Measurements from ENCODE around the gene HIP1. TPM values are rescaled to one million over a fixed set of nuclear protein-coding genes. Genes with fewer than 3 reads are reported as not detected.

HIP1 gene
- polyA plus RNA-seq, 3 donors: 4.3 to 14.8 (median 5.3) TPM

DNA sequence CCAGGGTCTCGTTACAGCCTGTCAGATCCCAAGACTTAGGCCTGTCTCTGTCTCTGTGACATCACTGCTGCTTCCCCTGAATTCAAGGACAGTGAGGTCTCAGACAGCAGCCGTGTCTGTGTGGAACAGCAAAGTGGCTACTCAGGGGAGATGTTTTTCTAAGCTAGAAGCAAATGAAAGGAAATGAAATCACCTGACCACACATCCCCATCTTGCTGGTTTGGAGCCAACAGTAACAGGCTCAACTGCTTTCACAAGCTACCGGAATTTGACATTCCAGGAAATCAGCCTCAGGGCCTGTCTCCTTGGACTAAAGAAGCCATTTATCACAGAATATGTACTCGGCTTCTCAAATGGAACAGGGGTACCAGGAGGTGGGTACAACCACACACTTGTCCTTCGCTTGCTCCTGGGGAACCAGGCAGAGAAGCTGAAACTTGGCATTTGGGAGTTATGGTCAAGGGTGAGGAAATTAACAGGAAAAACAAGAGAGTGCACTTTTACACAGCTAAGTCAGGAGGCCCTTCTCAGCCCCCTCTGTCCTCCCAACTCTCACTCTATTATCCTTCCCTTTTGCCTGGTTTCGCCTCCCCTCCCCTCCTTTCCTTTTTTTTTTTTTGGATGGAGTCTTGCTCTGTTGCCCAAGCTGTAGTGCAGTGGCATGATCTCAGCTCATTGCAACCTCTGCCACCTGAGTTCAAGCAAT, 173.5 kb downstream of the HIP1 start:
- Mint-ChIP-seq H3K4me3 (peak overlapping the region in 1 of 2 donors; percentile 11), H3K27ac (peak overlapping the region; percentile 25 to 90 (median 82))

DNA sequence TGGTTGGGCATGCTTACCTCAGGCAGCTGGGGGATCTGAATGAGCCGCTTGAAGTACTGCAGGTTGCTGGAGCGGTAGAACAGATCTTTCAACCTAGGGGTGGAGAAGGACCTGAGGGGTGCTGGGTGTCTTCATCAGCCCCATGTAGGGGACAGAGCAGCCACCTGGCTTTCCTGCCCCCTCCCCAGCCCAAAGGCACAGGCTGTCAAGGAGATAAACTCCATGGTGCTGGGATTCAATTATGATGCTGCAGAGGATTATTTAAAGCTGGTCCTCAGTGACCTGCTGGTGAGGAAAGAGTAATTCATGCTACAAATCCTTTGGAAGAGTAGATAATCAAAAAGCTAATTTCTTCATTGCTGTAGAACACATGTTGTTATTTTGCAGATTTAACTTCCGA, 175.6 kb downstream of the HIP1 start:
- Mint-ChIP-seq H3K36me3 (peaks cover 61 to 88% of the 10 kb centered on the region in 2 donors), H3K27me3 (ENCODE audit: low read depth in 3 of 3) (peaks cover 0 to 2% (median 1%) of the 10 kb centered on the region in 3 donors), H3K4me3 (no peak overlapping the region), H3K4me1 (peaks cover 15% of the 10 kb centered on the region), H3K9me3 (no peaks in the 10 kb centered on the region), H3K27ac (peak overlapping the region in 2 of 7 donors; percentile 15 to 75)
- TF ChIP-seq, protein P1, sequence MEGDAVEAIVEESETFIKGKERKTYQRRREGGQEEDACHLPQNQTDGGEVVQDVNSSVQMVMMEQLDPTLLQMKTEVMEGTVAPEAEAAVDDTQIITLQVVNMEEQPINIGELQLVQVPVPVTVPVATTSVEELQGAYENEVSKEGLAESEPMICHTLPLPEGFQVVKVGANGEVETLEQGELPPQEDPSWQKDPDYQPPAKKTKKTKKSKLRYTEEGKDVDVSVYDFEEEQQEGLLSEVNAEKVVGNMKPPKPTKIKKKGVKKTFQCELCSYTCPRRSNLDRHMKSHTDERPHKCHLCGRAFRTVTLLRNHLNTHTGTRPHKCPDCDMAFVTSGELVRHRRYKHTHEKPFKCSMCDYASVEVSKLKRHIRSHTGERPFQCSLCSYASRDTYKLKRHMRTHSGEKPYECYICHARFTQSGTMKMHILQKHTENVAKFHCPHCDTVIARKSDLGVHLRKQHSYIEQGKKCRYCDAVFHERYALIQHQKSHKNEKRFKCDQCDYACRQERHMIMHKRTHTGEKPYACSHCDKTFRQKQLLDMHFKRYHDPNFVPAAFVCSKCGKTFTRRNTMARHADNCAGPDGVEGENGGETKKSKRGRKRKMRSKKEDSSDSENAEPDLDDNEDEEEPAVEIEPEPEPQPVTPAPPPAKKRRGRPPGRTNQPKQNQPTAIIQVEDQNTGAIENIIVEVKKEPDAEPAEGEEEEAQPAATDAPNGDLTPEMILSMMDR (IDR thresholded peaks at IDR 0.05): no peak
- H3K27me3 ChIP-seq (ENCODE audit: control insufficient read depth in 2 of 2, insufficient read depth in 2 of 2, low read length in 2 of 2): no peaks in the 10 kb centered on the region
- peaks cover 10 to 13% of the 10 kb centered on the region in 2 donors for H3K4me1 ChIP-seq (ENCODE audit: control insufficient read depth in 1 of 2, insufficient read depth in 2 of 2, low read length in 2 of 2)
- H2AFZ ChIP-seq (ENCODE audit: insufficient read depth, low read depth, low read length, poor library complexity, severe bottlenecking): no peak overlapping the region
- peak overlapping the region in 1 of 2 donors; percentile 8 for H3K27ac ChIP-seq (ENCODE audit: low read depth in 1 of 2, low read length in 2 of 2)
- H3K79me2 ChIP-seq (ENCODE audit: insufficient read depth, low read length): no peaks in the 10 kb centered on the region
- no peaks in the 10 kb centered on the region for H4K20me1 ChIP-seq (ENCODE audit: insufficient read depth, low read length)
- intact Hi-C loops (cut with micrococcal nuclease): no loop called here
- H3K4me3 ChIP-seq (replicated peaks in 1 of 3; ENCODE audit: low read depth in 2 of 3, low read length in 3 of 3): no peak overlapping the region
- DNase-seq: no peak
- H3K9me3 ChIP-seq (replicated peaks in 1 of 2; ENCODE audit: control insufficient read depth in 1 of 2, insufficient read depth in 1 of 2, low read length in 2 of 2): no peaks in the 10 kb centered on the region
- peaks cover 40 to 80% of the 10 kb centered on the region in 2 donors for H3K36me3 ChIP-seq (replicated peaks in 1 of 2; ENCODE audit: control insufficient read depth in 1 of 2, insufficient read depth in 2 of 2, low read length in 2 of 2)
- no peak overlapping the region for H3K9ac ChIP-seq (ENCODE audit: insufficient read depth, low read length, poor library complexity, severe bottlenecking)
- no peak overlapping the region for H3K4me2 ChIP-seq (replicated peaks; ENCODE audit: extremely low read depth, low read length, poor library complexity, severe bottlenecking)
- no CpG with 5 or more reads among the region's 3 CpGs for WGBS (ENCODE audit: insufficient coverage)

More for the DNA sequence above, 173.5 kb downstream of the HIP1 start:
- no peaks in the 10 kb centered on the region for H3K9me3 Mint-ChIP-seq
- WGBS (ENCODE audit: insufficient coverage): 20% methylated on average over 4 of the region's 6 CpGs
- Histone ChIP-seq H3K79me2 (ENCODE audit: insufficient read depth, low read length) (no peaks in the 10 kb centered on the region), H3K4me1 (ENCODE audit: control insufficient read depth in 1 of 2, insufficient read depth in 2 of 2, low read length in 2 of 2) (peaks cover 25 to 30% of the 10 kb centered on the region in 2 donors), H3K27ac (ENCODE audit: low read depth in 1 of 2, low read length in 2 of 2) (peak overlapping the region in 1 of 2 donors; percentile 75), H3K9me3 (replicated peaks in 1 of 2; ENCODE audit: control insufficient read depth in 1 of 2, insufficient read depth in 1 of 2, low read length in 2 of 2) (no peaks in the 10 kb centered on the region), H4K20me1 (ENCODE audit: insufficient read depth, low read length) (no peaks in the 10 kb centered on the region), H3K27me3 (ENCODE audit: control insufficient read depth in 2 of 2, insufficient read depth in 2 of 2, low read length in 2 of 2) (no peaks in the 10 kb centered on the region), H3K4me2 (replicated peaks; ENCODE audit: extremely low read depth, low read length, poor library complexity, severe bottlenecking) (no peak overlapping the region), H3K36me3 (replicated peaks in 1 of 2; ENCODE audit: control insufficient read depth in 1 of 2, insufficient read depth in 2 of 2, low read length in 2 of 2) (peaks cover 31 to 63% of the 10 kb centered on the region in 2 donors), H2AFZ (ENCODE audit: insufficient read depth, low read depth, low read length, poor library complexity, severe bottlenecking) (peak overlapping the region; percentile 59), H3K9ac (ENCODE audit: insufficient read depth, low read length, poor library complexity, severe bottlenecking) (peak overlapping the region; percentile 51), H3K4me3 (replicated peaks in 1 of 3; ENCODE audit: low read depth in 2 of 3, low read length in 3 of 3) (no peak overlapping the region)
- peaks cover 29% of the 10 kb centered on the region for H3K4me1 Mint-ChIP-seq
- peaks cover 0 to 1% (median 0%) of the 10 kb centered on the region in 3 donors for H3K27me3 Mint-ChIP-seq (ENCODE audit: low read depth in 3 of 3)
- intact Hi-C loops (cut with micrococcal nuclease): no loop called here
- TF ChIP-seq, protein P1 (IDR thresholded peaks at IDR 0.05): no peak
- H3K36me3 Mint-ChIP-seq: peaks cover 52 to 72% of the 10 kb centered on the region in 2 donors
- peak; percentile 12 to 34 (median 15) for DNase-seq
